HG02884 (cell line): ENCODE measurements around the gene NOXA1.
A peak's percentile ranks its signal among the peaks of the same experiment; 100 is the strongest.

Source experiments
- ATAC-seq: cut with Tn5 transposase; IDR thresholded peaks from one replicate; pipeline ENCODE4 v1.9.1; 2021; ENCODE audit warnings: mild to moderate bottlenecking, moderate library complexity; ENCODE audit not compliant: unreplicated experiment

The NOXA1 gene

DNA sequence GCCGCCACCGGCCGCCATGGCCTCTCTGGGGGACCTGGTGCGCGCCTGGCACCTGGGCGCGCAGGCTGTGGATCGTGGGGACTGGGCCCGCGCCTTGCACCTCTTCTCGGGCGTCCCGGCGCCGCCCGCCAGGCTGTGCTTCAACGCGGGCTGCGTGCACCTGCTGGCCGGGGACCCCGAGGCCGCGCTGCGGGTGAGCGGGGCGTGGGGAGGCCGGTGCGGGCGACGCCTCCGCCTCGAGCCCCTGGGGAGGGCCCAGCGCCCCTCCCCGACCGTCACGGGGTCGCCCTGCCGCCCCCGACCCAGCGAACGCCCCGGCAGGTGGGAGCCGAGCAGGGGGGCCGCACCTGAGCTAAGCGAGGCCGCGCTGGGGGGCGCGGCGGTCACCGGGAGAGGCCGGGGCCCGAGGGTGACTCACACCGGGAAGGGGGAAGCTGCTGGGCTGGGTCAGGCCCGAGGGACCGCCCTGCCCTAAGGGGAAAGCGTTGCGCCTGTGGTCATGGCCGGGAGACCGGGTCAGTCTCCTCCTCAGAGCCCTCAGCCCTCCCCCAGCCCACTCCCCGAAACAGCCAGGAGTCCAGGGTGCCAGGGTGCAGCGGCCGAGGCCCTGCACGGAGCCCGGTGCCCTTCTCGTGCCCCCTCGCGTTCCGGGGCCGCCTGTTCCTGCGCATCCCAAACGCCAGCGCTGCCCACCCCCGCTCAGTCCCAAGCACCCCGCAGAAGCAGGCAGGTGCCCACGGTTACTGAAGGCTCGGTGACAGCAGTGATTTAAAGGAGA lies 510 bp downstream of the NOXA1 start:
- peak; percentile 8 for ATAC-seq

DNA sequence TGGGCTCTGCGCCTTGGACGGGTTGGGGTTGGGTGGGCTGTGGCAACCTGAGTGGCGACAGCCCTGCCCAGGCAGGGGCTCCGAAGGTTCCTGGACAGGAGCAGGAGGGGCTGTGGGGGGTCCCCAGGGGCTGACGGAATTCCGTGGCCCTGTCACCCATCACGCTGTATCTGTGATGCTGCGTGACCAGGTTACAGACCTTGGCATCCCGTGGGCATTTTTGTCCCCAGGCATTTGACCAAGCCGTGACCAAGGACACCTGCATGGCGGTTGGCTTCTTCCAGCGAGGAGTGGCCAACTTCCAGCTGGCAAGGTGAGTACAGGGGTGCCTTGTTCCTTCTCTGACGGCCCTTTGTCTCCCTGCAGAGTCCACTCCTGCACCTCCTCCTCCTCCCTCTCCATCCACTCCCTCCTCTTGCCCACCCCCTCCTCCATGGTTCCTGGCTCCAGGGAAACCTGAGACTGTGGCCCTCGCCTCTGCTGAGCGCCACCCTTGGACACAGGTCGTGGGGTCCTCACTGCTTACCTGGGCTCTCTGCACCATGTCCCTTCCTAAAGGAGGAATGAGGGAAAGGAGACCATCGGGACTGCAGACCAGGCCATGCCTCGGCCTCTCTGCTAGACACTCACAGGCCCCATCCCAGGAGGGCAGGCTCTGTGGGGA lies 3.0 kb downstream of the NOXA1 start:
- ATAC-seq = no peak

DNA sequence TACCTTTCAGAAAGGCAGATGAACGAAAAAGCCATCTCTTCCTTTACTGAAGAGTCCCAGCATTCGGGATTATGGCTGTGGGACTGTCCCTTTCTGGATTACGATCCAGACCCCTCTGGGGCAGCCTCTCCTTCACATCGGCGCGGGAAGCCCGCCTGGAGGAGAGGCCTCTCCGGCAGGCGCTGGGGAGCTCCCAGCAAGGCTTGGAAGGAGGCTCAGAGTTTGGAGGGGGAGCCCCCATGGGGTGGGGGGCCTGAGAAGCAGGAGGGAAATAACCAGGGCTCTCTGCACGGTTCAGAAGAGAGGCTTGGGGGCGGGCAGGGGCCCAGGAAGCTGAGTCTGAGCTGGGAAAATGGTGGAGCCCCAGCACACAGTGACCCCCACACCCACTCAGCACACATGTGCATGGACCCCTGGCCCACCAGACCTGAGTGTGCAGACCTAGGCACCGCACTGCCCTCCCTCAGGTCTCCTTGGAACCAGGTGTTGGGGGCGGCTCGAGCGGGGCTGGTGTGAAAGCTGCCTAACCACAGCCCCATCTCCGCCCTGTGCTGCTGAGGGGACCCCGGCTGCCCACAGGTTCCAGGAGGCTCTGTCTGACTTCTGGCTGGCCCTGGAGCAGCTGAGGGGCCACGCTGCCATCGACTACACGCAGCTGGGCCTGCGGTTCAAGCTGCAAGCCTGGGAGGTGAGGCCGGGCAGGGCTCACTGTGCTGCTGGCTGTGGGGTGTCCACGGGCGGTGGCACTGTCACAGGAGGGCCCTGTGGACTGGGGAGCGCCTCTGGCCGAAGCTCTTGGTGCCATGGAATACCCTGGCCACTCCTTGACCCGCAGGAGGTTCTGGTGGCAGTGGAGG lies 4.5 kb downstream of the NOXA1 start:
- ATAC-seq = no peak

DNA sequence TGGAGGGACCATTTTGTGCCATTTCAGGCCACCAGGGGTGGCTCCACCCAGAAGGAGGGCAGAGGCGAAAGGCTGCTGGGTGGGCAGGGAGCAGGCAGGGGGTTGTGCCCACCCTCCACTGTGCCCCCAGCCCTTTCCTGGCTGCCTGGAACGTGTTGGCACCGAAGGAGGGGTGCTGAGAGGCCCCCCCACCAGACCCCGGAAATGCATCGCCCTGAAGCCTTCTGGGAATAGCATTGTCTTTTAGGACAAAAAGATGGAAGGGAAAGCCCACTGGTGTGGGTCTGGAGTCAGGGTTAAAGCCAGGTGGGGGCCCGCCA lies 5.1 kb downstream of the NOXA1 start:
- ATAC-seq = no peak

DNA sequence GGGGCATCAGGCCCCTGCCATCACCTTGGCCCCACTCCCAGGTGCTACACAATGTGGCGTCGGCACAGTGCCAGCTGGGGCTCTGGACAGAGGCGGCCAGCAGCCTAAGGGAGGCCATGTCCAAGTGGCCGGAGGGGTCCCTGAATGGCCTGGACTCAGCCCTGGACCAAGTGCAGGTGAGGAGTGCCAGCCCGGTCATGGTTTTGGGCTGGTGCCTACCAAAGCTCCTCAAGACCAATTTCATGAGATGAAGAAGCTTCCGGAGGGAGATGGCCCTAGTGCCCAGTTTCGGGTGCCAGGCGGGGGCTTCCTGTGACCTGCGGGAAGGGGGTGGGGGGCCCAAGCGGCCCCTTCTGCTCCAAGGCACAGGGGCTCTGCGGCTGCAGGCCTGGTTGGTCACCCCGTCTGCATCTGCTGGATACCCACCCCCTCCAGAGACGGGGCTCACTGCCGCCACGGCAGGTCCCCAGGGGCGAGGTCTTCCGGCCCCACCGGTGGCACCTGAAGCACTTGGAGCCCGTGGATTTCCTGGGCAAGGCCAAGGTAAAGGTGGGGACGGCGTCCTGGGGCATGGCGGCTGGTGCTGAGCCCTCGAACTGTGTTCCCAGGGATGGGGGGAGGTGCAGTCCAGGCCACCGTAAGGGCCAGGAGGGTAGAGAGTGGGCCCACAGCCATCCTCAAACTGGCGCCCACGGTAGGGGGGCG lies 5.8 kb downstream of the NOXA1 start:
- ATAC-seq = no peak

DNA sequence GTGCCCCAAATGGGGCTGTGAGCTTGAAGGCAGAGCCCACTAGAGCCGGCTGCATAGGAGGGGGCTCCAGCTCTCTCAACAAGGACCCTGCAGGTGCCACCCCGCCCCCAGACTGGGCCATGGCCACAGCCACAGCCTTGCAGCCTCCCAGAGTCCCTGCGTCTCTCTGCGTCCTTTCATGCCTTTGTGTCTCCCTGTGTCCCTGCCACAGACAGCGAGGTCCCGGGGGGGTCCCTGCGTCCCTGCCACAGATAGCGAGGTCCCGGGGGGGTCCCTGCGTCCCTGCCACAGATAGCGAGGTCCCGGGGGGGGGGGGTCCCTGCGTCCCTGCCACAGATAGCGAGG lies 6.3 kb downstream of the NOXA1 start:
- ATAC-seq = no peak

DNA sequence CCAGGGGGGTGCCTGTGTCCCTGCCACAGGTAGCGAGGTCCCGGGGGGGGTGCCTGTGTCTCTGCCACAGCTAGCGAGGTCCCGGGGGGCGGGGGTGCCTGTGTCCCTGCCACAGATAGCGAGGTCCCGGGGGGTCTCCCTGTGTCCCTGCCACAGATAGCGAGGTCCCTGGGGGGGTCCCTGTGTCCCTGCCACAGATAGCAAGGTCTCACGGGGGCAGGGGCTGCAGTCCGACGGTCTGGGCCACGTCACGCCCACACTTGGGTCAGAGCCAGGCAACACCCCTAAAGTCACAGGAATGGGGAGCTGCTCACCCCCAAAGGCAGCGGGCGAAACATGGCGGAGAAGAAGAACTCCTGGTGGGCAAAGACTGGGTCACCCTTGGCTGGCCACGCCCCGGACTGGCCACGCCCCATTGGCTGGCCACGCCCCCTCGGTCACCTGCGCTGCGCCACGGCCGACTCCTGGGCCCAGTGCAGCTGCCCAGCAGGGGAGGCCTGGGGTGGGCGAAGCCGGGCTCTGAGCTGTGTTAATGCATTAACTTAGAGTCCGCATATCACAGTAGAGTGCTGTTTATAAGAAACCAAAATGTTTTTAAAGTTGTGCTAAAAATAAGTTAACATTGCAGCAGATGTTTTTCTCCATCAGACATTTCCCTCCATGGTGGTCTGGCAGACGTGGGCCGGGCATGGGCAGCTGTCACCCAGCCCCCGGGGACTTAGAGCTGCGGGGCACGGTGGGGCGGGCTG lies 7.0 kb downstream of the NOXA1 start:
- no peak for ATAC-seq

DNA sequence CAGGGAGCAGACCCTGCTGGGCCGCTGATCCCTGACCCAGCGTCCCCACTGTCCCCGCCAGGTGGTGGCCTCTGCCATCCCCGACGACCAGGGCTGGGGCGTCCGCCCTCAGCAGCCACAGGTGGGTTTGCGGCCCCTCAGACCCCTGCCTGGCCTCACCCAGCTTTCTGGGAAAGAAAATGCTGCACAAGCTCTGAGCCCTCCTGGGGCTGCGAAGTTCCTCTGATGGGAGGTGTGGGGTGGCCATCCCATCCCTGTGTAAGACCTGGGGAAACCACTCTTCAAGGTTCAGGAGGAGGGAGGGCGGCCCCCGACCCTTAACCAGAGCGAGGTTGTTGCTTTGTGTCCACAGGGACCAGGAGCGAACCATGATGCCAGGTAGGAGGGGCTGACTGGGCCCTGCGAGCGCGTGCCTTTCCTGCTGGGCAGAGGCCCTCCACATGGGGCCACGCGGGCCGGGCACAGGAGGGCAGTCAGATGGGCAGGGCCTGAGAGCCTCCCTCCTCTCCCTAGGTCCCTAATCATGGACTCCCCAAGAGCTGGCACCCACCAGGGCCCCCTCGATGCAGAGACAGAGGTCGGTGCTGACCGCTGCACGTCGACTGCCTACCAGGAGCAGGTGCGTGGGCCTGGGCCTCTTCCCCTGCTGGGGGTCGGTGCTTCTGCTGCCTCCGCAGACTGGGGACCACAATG lies 7.7 kb downstream of the NOXA1 start:
- ATAC-seq = no peak

DNA sequence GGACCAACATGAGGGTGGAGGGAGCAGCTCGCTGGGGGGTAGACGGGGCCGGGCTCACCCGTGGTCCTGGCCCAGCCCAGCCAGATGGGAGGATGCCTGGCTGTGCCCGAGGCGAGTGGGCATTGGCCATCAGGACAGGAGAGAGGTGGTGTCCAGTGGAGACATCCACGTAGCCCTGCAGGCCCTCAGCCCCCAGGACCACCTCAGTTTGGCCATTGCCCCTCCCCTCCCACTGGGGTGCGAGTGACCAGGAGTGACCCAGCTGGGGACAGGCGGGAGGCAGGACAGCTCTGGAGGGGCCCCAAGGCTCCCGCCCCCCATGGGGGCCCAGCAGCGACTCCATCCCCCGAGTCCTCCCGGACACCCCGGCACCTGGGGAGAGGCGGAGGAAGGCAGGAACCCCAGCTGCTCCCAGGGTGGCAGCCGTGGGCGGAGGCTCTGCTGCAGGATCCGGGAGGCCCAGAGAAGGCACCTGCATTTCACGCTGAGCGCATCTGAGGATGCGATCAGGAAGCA lies 8.3 kb downstream of the NOXA1 start:
- no peak for ATAC-seq

DNA sequence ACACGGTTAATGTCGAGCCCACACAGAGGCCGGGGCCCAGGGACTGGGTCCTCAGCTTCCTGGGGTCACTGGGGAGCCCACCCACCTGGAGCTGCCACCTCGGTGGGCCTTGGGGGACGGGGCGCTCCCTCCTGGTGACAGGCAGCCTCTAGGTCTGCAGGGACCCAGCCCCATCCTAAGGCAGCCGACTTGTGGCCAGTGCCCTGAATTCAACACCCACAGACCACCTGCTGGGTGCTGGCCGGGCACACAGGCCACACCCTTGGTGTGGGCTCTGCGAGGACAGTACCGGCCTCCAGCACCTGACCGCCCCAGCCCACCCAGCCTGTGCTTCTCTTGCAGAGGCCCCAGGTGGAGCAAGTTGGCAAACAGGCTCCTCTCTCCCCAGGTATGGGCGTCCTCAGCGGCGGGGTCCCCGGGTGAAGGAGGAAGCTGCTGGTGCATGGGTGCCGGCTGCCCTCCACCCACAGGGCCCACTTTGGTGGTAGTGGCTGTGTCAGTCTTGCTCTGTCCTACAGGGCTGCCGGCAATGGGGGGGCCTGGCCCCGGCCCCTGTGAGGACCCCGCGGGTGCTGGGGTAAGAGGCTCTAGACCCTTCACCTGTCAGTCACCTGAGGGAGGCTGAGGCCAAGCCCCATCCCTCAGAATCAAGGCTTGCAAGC lies 9.6 kb downstream of the NOXA1 start:
- no peak for ATAC-seq

DNA sequence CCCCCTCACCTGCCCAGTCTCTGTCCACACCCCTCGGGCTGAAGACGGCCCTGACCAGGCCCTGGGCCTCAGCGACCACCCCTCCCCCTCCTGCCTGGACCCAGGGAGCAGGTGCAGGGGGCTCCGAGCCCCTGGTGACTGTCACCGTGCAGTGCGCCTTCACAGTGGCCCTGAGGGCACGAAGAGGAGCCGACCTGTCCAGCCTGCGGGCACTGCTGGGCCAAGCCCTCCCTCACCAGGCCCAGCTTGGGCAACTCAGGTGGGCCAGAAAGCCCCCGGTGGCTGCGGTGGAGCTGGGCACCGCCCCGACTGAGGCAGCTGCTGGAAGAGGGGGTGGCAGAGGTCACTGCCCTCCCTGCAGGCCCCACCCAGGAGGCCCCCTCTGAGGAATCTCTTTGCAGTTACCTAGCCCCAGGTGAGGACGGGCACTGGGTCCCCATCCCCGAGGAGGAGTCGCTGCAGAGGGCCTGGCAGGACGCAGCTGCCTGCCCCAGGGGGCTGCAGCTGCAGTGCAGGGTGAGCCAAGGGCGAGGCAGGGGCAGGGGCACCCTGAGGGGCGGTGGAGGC lies 10.2 kb downstream of the NOXA1 start:
- no peak for ATAC-seq

DNA sequence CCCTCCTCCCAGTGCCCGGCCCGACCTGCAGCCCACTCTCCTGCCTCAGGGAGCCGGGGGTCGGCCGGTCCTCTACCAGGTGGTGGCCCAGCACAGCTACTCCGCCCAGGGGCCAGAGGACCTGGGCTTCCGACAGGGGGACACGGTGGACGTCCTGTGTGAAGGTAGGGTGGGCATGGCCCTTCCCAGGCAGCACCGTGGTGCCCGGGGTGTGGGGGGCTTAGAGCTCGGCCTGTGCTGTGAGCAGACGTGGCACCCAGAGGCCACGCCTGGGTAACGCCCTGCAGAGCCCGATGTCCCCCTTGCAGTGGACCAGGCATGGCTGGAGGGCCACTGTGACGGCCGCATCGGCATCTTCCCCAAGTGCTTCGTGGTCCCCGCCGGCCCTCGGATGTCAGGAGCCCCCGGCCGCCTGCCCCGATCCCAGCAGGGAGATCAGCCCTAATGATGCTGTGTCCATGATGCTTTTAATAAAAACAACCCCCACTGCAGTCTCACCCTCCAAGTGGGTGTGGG lies 10.8 kb downstream of the NOXA1 start:
- no peak for ATAC-seq

DNA sequence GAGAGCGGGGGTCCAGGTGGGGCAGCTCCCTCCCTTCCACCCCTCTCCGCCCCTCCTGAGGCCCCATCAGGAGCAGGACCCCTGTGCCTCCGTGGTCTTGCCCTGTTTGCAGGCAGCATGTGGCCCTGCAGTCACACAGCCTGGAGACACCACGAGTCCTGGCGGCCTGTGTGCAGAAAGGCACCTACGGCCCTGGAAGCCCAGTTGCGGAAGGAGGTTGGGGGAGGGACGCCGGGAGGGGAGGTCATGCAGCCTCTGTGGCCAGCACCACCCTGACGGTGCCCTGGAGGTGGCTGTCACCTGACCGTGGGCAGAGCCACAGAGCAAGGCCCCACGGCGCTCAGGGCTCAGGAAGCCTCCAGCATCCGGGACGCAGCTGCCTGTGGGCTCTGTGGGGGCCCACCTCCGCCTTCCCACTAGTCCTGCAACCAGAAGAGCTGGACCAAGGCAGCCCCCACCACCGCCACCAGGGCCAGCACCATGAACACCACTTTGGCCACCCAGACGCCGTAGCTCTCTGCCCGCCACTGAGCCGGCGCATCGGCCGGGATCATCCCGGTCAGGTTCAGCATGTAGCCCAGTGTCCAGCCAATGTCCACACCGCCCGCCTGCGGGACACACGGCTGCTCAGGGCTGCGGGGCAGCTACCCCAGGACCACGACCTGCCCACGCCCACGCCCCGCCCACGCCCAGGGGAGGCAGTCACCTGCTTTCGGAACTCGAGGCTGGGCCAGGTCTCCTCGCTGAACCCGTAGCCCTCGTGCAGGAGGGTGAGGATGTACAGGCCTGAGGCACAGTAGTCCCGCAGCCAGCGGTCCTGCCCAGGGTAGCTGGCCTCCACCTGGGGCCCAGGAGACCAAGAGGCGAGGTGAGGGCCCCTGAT lies 11.5 kb downstream of the NOXA1 start:
- ATAC-seq = no peak

DNA sequence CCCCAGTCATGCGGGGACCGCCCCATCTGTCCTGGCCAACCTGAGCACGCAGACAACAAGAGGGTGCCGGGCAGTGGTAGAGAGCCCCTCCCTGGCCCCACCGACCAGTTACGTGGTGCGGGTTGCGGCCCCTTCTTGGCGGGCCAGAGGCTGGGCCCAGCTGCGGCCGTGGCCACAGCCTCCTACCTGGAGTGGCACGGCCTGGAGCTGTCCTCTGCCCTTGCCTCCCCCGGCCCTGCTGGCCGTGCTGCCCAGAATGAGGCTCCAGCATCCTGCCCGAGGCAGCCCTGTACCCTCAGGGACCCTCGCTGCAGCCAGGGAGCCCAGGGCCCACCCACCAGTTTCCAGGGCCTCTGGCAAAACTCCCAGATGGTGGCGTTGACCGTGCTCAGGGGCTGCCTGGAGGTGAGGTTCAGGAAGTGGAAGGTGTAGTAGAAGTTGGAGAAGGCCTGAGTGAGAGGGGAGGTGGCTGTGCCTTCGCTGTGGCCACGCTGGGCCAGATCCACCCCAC lies 12.2 kb downstream of the NOXA1 start:
- no peak for ATAC-seq

DNA sequence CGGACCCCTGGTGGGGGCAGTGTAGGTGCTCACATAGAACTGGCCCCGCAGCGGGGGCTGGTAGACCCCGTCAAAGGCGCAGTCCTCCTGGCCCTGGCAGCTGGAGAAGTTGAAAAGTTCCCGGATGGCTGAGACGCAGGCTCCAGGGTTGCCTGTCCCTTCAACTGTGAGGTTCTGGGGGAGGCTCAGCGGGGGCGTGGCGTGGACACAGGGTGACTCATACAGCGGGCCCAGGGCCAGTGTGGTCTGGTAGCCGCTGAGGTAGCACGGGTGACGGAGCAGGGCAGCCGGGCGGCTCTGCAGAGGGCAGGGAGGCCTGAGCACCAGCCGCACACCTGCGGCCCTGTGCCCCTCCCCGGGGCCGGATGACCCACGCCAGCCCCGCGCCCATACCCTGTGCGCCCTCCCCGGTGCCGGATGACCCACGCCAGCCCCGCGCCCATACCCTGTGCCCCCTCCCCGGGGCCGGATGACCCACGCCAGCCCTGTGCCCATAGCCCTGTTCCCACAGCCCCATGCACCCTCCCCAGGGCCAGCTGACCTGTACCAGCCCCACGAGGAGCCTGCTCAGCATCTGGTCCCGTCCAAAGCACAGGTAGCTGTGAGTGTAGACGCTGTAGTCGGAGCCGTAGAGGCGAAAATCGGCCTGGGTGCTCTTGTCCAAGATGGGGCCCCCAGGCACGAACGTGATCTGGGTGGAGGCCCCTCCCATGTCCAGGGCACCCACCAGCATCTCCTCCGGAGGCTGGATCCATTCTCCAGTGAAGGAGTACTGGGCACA lies 13.0 kb downstream of the NOXA1 start:
- no peak for ATAC-seq

DNA sequence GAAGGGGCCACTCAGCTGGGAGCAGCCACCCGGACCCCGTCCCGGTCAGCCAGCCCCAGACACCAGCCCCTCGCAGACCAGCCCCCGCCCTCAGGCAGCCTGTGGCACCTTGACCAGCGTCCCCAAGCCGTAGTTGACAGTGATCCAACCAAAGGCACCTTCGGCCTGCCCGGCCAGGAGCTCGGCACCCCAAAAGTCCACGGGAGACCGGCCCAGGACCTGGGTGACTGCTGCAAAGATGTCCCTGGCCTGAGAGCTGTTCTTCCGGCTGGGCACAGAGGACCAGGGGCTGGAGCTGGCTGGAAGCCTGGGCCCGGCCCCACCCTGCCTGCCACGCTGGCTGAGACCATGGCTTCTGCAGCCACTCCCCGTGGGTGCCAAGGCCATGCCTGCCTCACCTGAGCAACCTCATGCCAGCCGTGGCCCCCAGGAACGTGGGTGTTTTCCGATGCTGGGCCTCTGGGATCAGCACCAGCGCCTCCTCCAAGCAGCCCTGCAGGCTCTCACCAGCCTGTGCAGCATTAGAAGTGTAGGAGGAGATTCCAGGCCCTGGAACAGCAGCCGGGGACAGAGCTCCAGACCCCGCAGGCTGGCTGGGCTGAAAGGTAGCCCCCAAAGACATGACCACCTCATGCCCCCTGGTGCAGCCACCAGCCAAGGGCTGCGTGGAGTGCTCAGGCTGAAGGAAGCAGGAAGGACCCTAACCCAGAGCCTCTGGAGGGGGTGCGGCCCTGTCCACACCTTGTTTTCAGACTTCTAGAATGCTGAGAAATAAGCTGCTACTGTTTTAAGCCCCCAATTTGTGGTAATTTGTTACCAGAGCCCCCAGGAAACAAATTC lies 13.8 kb downstream of the NOXA1 start:
- no peak for ATAC-seq
